Right kidney (tissue), 9 donors: ENCODE results near the gene FOXE1.

Experiments used
- DNase-seq: peaks from one replicate; pipeline ENCODE4 v3.0.0-alpha.2; 2016
- long read RNA-seq, 8 donors: transcript quantifications; one replicate each; lab custom pipeline, GENCODE V29; 2026

The FOXE1 gene
- long read RNA-seq, donor 1, partial matches to known transcripts, result 0 of 1 reads
- long read RNA-seq, donor 1, other reads (novel, unspliced or antisense), result 0 of 1 reads
- long read RNA-seq, donor 2, result 0 reads
- long read RNA-seq, donor 3, result 0 reads
- long read RNA-seq, donor 4, result 0 reads
- long read RNA-seq, donor 5, result 0 reads
- long read RNA-seq, donor 6, result 0 reads
- long read RNA-seq, donor 7, result 0 reads
- long read RNA-seq, donor 8, result 0 reads

GRCh38 chr9:97853056-97853843 is at the start of gene FOXE1:
Gene FOXE1 (plus strand): TSS chr9:97853226. CDS start chr9:97853915, 689 bp downstream.
- DNase-seq, result peak; percentile 74

GRCh38 chr9:97804059-97804365 is 49.0 kb upstream of the FOXE1 start:
- DNase-seq, result no peak

GRCh38 chr9:97806721-97807120 is 46.3 kb upstream of the FOXE1 start:
- no peak for DNase-seq

GRCh38 chr9:97807681-97808080 is 45.3 kb upstream of the FOXE1 start:
- no peak for DNase-seq

- no peak for DNase-seq
Observed at GRCh38 chr9:97808415-97808814, 44.6 kb upstream of the FOXE1 start.

- no peak for DNase-seq
Observed at GRCh38 chr9:97808972-97809371, 44.1 kb upstream of the FOXE1 start.

- DNase-seq, result no peak
Observed at GRCh38 chr9:97809666-97810344, 43.2 kb upstream of the FOXE1 start.

GRCh38 chr9:97811533-97812246 is 41.3 kb upstream of the FOXE1 start:
- no peak for DNase-seq

GRCh38 chr9:97812247-97812543 is 40.8 kb upstream of the FOXE1 start:
- DNase-seq, result no peak

GRCh38 chr9:97813072-97813471 is 40.0 kb upstream of the FOXE1 start:
- DNase-seq, result no peak

- DNase-seq, result no peak
Observed at GRCh38 chr9:97819735-97820134, 33.3 kb upstream of the FOXE1 start.

- DNase-seq, result no peak
Observed at GRCh38 chr9:97820373-97820772, 32.7 kb upstream of the FOXE1 start.

GRCh38 chr9:97830884-97831829 is 21.9 kb upstream of the FOXE1 start:
- peak; percentile 37 for DNase-seq

GRCh38 chr9:97831843-97832636 is 21.0 kb upstream of the FOXE1 start:
- no peak for DNase-seq

- DNase-seq, result no peak
Observed at GRCh38 chr9:97840521-97840920, 12.5 kb upstream of the FOXE1 start.

GRCh38 chr9:97842960-97843359 is 10.1 kb upstream of the FOXE1 start:
- DNase-seq, result no peak

GRCh38 chr9:97845130-97845529 is 7.9 kb upstream of the FOXE1 start:
- DNase-seq, result no peak

- DNase-seq, result no peak
Observed at GRCh38 chr9:97845763-97846162, 7.3 kb upstream of the FOXE1 start.

GRCh38 chr9:97846347-97846746 is 6.7 kb upstream of the FOXE1 start:
- no peak for DNase-seq

GRCh38 chr9:97847474-97848214 is 5.4 kb upstream of the FOXE1 start:
- DNase-seq, result peak; percentile 7

GRCh38 chr9:97848215-97848479 is 4.9 kb upstream of the FOXE1 start:
- DNase-seq, result peak; percentile 28
